HL-60 (cell line): Measurements from ENCODE around the gene TBC1D16.

Experiments used
- DNase-seq, 2 experiments: peaks; one replicate each; pipeline ENCODE4 v3.0.0-alpha.2; 2010 to 2020; ENCODE audit warnings: low read depth in 1 of 2, low spot score in 1 of 2
- H3K27ac ChIP-seq: fragments of 250-450 bp; sonication (Bioruptor Pico); replicated peaks from 2 replicates; pipeline ENCODE4 v1.5.1; 2020; ENCODE audit warnings: mild to moderate bottlenecking, moderate library complexity
- H3K27me3 ChIP-seq: fragments of 250-450 bp; sonication (Bioruptor Pico); 2 replicates; pipeline ENCODE4 v1.5.1; 2021; ENCODE audit warnings: mild to moderate bottlenecking, moderate library complexity; ENCODE audit not compliant: insufficient read depth, poor library complexity, severe bottlenecking
- H3K4me3 ChIP-seq: replicated peaks from 2 replicates; pipeline ENCODE4 v1.5.1; 2011; ENCODE audit warnings: mild to moderate bottlenecking, control low read depth, low read length; ENCODE audit not compliant: insufficient read depth
- GABPA ChIP-seq: IDR thresholded peaks from 2 replicates; pipeline ENCODE4 v1.6.1; 2012; ENCODE audit warnings: low read depth
- POLR2AphosphoS5 ChIP-seq: IDR thresholded peaks from 2 replicates; pipeline ENCODE4 v1.6.1; 2012; ENCODE audit warnings: low read depth
- SPI1 ChIP-seq: IDR thresholded peaks from 2 replicates; pipeline ENCODE4 v1.6.1; 2012; ENCODE audit warnings: low read depth, mild to moderate bottlenecking, borderline replicate concordance
- TF ChIP-seq, protein P1 (sequence below): IDR thresholded peaks from 2 replicates; pipeline ENCODE4 v1.6.1; 2012; ENCODE audit warnings: low read depth; ENCODE audit not compliant: insufficient replicate concordance
- TF ChIP-seq, protein P2 (sequence below): IDR thresholded peaks from one replicate; pipeline ENCODE4 v1.5.1; 2011; ENCODE audit warnings: low read length, control low read depth, inconsistent platforms; ENCODE audit not compliant: insufficient read depth

TBC1D16 gene

DNA sequence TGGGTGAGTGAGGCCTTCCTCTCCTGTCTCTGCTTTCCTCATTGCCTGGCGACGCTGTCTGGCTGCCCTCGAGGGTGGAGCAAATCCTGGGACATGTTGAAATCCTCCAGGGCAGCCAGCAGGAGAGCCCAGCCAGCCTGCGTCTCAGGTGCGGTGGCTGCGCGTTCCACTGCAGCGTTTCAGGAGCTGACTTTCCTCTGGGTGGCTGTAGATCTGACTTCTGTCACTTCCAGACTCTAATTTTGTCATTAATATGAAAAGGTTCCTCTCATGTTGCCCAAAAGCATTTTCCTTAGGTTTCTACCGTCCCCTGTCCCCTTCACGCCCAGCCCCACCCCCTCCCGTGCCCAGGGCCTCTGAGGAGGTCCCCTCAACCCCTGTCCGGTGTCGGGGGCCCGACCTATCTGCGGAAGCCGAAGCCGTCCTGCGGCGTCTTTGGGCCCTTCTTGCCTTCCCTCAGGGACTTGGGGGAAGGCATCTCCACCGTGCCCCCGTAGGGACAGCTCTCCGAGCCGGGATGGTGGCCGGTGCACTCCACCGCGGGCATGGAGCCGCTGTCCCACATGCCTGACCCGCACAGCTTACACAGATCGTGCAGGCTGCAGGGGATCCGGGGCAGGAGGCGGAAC, 95.1 kb downstream of the TBC1D16 start:
- Histone ChIP-seq H3K4me3 (no peak overlapping the region), H3K27ac (no peak overlapping the region), H3K27me3 (peaks cover 2% of the 10 kb centered on the region)
- no peak for TF ChIP-seq POLR2AphosphoS5
- TF ChIP-seq, protein P1, sequence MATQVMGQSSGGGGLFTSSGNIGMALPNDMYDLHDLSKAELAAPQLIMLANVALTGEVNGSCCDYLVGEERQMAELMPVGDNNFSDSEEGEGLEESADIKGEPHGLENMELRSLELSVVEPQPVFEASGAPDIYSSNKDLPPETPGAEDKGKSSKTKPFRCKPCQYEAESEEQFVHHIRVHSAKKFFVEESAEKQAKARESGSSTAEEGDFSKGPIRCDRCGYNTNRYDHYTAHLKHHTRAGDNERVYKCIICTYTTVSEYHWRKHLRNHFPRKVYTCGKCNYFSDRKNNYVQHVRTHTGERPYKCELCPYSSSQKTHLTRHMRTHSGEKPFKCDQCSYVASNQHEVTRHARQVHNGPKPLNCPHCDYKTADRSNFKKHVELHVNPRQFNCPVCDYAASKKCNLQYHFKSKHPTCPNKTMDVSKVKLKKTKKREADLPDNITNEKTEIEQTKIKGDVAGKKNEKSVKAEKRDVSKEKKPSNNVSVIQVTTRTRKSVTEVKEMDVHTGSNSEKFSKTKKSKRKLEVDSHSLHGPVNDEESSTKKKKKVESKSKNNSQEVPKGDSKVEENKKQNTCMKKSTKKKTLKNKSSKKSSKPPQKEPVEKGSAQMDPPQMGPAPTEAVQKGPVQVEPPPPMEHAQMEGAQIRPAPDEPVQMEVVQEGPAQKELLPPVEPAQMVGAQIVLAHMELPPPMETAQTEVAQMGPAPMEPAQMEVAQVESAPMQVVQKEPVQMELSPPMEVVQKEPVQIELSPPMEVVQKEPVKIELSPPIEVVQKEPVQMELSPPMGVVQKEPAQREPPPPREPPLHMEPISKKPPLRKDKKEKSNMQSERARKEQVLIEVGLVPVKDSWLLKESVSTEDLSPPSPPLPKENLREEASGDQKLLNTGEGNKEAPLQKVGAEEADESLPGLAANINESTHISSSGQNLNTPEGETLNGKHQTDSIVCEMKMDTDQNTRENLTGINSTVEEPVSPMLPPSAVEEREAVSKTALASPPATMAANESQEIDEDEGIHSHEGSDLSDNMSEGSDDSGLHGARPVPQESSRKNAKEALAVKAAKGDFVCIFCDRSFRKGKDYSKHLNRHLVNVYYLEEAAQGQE, result no peak
- TF ChIP-seq GABPA, result no peak
- TF ChIP-seq SPI1, result no peak
- TF ChIP-seq, protein P2, sequence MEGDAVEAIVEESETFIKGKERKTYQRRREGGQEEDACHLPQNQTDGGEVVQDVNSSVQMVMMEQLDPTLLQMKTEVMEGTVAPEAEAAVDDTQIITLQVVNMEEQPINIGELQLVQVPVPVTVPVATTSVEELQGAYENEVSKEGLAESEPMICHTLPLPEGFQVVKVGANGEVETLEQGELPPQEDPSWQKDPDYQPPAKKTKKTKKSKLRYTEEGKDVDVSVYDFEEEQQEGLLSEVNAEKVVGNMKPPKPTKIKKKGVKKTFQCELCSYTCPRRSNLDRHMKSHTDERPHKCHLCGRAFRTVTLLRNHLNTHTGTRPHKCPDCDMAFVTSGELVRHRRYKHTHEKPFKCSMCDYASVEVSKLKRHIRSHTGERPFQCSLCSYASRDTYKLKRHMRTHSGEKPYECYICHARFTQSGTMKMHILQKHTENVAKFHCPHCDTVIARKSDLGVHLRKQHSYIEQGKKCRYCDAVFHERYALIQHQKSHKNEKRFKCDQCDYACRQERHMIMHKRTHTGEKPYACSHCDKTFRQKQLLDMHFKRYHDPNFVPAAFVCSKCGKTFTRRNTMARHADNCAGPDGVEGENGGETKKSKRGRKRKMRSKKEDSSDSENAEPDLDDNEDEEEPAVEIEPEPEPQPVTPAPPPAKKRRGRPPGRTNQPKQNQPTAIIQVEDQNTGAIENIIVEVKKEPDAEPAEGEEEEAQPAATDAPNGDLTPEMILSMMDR, result no peak
- no peak for DNase-seq

DNA sequence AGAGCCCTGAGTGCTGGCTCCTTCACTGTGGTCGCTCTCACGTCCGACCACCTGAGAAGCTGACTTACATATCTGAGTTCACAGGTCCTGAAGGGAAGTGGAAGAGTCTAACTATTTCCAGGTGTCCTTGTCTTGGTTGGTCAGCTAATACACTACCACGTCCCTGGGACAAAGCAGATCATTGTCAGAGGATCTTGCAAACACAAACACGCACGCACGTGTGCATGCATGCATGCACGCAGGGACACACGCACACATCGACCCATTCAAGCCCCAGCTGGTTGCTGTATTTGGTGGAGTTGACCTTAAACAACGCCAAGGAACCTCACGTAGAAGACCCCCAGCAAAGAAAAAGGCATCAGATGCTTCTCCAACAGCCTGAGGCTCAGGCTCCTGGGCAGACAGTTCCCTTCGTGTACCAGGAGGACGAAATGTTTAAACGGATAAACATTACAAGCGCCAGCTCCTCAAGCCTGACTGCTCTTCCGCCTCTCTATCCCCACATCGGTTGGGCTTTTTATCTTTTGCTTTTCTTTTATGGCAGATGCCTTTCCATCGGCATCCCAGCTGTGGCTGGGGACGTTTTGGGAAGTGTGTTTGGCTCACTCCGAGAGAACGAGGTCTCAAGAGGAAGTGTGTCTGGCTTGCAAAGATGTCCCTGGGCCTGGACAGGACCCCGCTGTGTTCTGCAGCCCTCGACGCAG, 95.8 kb downstream of the TBC1D16 start:
- no peak overlapping the region for H3K4me3 ChIP-seq
- TF ChIP-seq, protein P2, result no peak
- TF ChIP-seq GABPA (no peak), POLR2AphosphoS5 (no peak), SPI1 (no peak)
- TF ChIP-seq, protein P1, result no peak
- no peak overlapping the region for H3K27ac ChIP-seq
- DNase-seq, result no peak
- peaks cover 2% of the 10 kb centered on the region for H3K27me3 ChIP-seq

DNA sequence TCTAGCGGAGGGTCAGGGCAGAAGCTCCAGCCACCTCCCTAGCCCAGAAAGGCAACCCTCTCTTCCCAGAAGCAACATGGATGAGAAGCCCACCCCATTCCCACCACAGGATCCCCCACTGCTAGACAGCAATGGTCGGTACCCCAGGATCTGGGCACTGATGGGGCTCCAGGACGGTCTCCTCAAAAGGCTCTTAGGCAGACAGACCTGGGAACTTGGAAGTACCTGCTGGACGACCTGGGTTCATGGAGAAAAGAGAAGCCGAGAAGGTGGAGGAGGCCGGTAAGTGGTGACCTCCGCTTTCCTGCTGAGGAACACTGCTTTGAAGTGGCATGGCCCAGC, 96.6 kb downstream of the TBC1D16 start:
- DNase-seq, result no peak
- Histone ChIP-seq H3K27me3 (peaks cover 2% of the 10 kb centered on the region), H3K4me3 (no peak overlapping the region), H3K27ac (no peak overlapping the region)
- TF ChIP-seq, protein P2, result no peak
- no peak for TF ChIP-seq POLR2AphosphoS5
